NCI-H345 (cell line): Measurements from ENCODE around the gene MED16.
"Not testable (repeated sequence)": the region's sequence is repeated elsewhere in the genome, so short reads cannot be mapped to it uniquely, and the experiment has no call there.

Experiments used
- DNase-seq: peaks from one replicate; lab custom pipeline; 2025; lab: John Stamatoyannopoulos, UW

Gene MED16

GRCh38 chr19:870314-870713 lies 22.7 kb downstream of the MED16 start:
- no peak for DNase-seq

GRCh38 chr19:869245-870177 lies 23.5 kb downstream of the MED16 start:
- DNase-seq, result no peak

- no peak for DNase-seq
Measured at GRCh38 chr19:868458-869244, 24.3 kb downstream of the MED16 start.

GRCh38 chr19:867855-868457 lies 25.0 kb downstream of the MED16 start:
- no peak for DNase-seq

- DNase-seq, result no peak
Measured at GRCh38 chr19:867301-867793, 25.6 kb downstream of the MED16 start.

- DNase-seq, result no peak
Measured at GRCh38 chr19:866769-867300, 26.2 kb downstream of the MED16 start.

- DNase-seq, result no peak
Measured at GRCh38 chr19:863315-863620, 29.7 kb downstream of the MED16 start.

- peak; percentile 17 for DNase-seq
Measured at GRCh38 chr19:862581-863314, 30.2 kb downstream of the MED16 start.

GRCh38 chr19:861756-862580 lies 31.0 kb downstream of the MED16 start:
- peak; percentile 52 for DNase-seq

- DNase-seq, result no peak
Measured at GRCh38 chr19:861141-861755, 31.7 kb downstream of the MED16 start.

GRCh38 chr19:858868-859843 lies 33.8 kb downstream of the MED16 start, which contains the start of gene CFD:
CFD (plus strand) TSS chr19:859664; CDS start chr19:859690, 26 bp downstream.
- DNase-seq, result no peak

GRCh38 chr19:858284-858683 lies 34.7 kb downstream of the MED16 start:
- no peak for DNase-seq

GRCh38 chr19:855566-856120 lies 37.3 kb downstream of the MED16 start:
- no peak for DNase-seq

- DNase-seq, result no peak
Measured at GRCh38 chr19:855142-855541, 37.8 kb downstream of the MED16 start.

GRCh38 chr19:854549-854948 lies 38.4 kb downstream of the MED16 start:
- DNase-seq, result no peak

- DNase-seq, result not testable (repeated sequence)
Measured at GRCh38 chr19:853614-854220, 39.3 kb downstream of the MED16 start.

GRCh38 chr19:853014-853585 lies 39.9 kb downstream of the MED16 start:
- DNase-seq, result no peak
